Measurements from ENCODE around the gene OSBPL3.

DNA sequence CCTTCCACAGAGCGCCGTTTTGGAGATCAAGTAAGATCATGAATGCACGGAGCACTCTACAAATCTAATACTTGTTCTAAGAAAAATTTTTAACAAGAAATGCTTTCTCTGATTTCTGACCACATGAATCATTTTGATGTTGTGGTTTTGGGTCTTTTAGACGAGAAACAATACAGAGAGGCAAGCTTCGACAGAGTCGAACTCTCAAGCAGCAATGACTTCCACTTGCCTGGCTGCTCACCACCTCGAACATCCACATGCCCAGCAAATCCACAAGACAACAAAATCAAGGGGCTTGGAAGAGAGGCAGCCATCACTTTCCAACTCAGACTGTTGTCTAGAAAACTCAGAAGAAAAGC lies 153.3 kb downstream of the OSBPL3 start:
- TF ChIP-seq, protein P1, sequence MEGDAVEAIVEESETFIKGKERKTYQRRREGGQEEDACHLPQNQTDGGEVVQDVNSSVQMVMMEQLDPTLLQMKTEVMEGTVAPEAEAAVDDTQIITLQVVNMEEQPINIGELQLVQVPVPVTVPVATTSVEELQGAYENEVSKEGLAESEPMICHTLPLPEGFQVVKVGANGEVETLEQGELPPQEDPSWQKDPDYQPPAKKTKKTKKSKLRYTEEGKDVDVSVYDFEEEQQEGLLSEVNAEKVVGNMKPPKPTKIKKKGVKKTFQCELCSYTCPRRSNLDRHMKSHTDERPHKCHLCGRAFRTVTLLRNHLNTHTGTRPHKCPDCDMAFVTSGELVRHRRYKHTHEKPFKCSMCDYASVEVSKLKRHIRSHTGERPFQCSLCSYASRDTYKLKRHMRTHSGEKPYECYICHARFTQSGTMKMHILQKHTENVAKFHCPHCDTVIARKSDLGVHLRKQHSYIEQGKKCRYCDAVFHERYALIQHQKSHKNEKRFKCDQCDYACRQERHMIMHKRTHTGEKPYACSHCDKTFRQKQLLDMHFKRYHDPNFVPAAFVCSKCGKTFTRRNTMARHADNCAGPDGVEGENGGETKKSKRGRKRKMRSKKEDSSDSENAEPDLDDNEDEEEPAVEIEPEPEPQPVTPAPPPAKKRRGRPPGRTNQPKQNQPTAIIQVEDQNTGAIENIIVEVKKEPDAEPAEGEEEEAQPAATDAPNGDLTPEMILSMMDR (IDR thresholded peaks at IDR 0.05): no peak
- no peak for TF ChIP-seq EP300 (IDR thresholded peaks at IDR 0.05)

Data from sigmoid colon (tissue), 4 donors.